GM12891 (cell line): ENCODE data around the gene TMC4.

Experiments used
- POLR2A ChIP-seq: IDR thresholded peaks from 2 replicates; pipeline ENCODE4 v1.6.1; 2011; ENCODE audit warnings: low read depth, low read length, control low read depth
- POLR2AphosphoS5 ChIP-seq: IDR thresholded peaks from 2 replicates; pipeline ENCODE4 v1.6.1; 2011; ENCODE audit warnings: low read depth, low read length, control low read depth
- SPI1 ChIP-seq: IDR thresholded peaks from 2 replicates; pipeline ENCODE4 v1.6.1; 2011; ENCODE audit warnings: low read depth, low read length, control low read depth
- TAF1 ChIP-seq: IDR thresholded peaks from 2 replicates; pipeline ENCODE4 v1.6.1; 2011; ENCODE audit warnings: low read depth, low read length, control low read depth

DNA sequence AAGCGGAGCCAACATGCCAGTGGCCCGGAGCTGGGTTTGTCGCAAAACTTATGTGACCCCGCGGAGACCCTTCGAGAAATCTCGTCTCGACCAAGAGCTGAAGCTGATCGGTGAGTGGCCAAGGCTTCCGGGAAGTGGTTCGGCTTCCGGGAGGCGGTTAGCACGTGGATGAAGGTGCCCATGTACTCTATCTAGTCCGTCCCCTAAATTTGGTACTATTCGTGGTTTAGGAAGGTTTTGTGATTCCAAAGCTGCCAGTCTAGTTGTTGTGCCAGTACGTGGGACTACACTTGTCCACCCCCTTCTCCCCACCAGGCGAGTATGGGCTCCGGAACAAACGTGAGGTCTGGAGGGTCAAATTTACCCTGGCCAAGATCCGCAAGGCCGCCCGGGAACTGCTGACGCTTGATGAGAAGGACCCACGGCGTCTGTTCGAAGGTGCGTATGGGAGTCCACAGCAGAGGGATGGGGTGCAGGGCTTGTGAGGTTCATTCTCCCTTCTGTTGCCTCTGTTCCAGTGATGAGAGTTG is 28.3 kb upstream of the TMC4 start:
- TF ChIP-seq TAF1 (no peak), POLR2A (no peak), POLR2AphosphoS5 (no peak; the same call in 1 of the 2 replicates), SPI1 (no peak)
